DMS 273 treated with DMSO at 0.1 percent for 48 hours (cell line): ENCODE data around the gene IPCEF1.
"Not testable (repeated sequence)": the region's sequence is repeated elsewhere in the genome, so short reads cannot be mapped to it uniquely, and the experiment has no call there.

Experiments
- DNase-seq: peaks from one replicate; lab custom pipeline; 2025; lab: John Stamatoyannopoulos, UW

The IPCEF1 gene

GRCh38 chr6:154219250-154219649 is 137.4 kb downstream of the IPCEF1 start:
- DNase-seq = no peak

DNA sequence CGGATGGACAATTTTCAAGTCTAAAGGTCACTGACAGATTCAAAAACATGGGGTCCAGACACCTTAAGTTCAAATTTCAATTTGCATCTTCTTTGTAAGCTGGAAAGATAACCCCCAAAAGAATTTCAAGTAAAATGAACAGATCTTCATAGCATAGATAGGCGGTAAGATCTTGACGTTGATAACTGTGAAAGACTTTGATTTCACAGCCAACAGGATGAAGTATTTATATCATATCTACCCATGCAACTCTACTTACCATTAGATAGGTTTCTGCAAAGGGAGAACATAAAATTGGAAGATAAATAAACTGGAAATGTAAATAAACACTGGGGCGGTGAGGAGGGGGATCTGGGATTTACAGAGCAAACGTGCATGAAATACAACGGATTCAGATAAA is 137.8 kb downstream of the IPCEF1 start:
- no peak for DNase-seq

- no peak for DNase-seq
Observed at GRCh38 chr6:154218301-154218700, 138.3 kb downstream of the IPCEF1 start.

DNA sequence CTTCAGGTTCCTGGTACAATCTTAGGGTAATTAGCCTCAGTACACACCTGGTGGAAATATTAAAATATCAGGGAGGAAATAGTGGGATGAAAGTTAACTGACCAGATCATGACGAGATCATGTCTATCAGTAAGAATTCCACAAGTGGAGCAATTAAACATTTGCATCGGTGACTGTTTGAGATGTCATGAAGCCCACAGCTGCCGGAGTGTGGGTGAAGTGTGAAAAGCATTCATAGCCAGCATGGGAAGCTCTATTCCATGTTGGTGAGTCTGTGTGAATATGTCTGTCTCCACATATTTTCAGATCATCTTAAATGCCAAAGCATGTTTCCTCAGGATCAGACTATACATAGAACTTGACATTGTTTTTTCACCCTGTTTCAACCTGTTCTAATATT is 142.8 kb downstream of the IPCEF1 start:
- no peak for DNase-seq

- DNase-seq = no peak
Observed at GRCh38 chr6:154210678-154211077, 145.9 kb downstream of the IPCEF1 start.

DNA sequence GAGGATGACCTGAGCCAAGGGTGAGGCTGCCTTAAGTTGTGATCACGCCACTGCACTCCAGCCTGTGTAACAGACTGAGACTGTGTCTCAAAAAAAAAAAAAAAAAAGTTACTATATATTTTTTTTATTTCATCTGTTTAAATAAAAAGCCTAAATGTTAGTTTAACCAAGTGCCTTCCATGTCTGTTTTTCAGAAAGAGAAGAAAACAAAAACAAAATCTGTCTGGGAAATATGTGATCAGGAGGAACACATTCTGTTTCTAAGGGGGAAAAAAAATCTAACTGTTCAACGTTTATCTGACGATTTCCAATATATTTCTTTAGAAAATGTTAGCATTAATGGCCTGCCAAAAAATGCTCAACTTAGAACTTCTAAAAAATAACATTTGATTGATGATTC is 147.0 kb downstream of the IPCEF1 start:
- DNase-seq = no peak

- no peak for DNase-seq
Observed at GRCh38 chr6:154206996-154207395, 149.6 kb downstream of the IPCEF1 start.

DNA sequence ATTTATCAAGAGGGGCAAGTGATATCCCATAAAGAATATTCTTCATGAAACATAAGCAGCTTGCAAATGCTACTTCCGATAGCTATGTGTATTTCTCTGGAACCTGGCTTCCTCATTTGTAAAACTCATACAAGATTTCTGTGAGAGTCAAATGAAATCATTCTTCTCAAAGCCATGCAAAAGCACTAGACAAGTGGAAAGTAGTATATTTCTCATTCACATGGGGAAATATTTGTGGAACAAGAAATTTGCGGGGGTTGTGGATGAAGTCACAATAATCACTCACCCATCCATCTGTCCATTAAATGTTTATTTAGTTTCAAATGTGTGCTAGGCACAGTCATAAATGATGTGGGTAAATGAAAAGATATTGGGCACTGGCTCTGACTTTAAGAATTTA is 150.5 kb downstream of the IPCEF1 start:
- no peak for DNase-seq

DNA sequence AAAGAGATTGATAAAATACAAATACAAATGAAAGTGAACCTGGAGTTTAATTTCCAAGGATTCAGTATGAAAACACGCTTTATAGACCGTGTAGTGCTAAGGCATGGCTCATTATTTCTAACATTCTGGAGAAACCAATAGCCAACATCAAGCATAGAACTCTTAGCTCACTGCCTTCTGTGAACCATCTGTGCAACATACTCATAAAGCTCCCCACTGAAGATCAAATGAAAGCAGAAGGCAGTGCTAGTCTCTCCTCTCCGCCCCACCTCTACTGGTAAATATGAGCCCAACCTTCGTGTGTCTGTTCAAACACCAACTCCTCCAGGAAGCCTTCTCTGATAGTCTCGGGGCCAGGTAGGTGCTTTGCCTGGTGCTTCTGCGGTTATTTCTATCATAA is 153.6 kb downstream of the IPCEF1 start:
- DNase-seq = no peak

DNA sequence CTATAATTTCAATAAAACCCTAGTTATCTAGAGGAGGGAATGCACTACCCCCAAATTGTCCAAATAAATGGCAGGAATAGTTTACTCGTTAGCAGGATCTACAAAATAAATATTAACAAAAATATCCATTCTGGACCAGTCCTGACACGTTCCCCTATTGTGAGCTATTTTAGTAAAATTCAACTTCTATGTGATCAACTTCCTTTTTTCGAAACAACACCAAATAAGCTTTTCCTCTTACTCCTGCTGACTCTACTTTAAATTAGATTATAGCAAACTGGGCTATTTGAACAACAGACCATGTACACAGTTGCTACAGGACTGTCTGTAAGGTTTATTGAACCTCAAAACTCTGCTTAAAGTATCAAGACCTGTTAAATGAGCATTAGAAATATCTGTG is 154.3 kb downstream of the IPCEF1 start:
- DNase-seq = no peak

GRCh38 chr6:154201688-154202087 is 154.9 kb downstream of the IPCEF1 start:
- not testable (repeated sequence) for DNase-seq

- no peak for DNase-seq
Observed at GRCh38 chr6:154197196-154197860, 159.3 kb downstream of the IPCEF1 start.

DNA sequence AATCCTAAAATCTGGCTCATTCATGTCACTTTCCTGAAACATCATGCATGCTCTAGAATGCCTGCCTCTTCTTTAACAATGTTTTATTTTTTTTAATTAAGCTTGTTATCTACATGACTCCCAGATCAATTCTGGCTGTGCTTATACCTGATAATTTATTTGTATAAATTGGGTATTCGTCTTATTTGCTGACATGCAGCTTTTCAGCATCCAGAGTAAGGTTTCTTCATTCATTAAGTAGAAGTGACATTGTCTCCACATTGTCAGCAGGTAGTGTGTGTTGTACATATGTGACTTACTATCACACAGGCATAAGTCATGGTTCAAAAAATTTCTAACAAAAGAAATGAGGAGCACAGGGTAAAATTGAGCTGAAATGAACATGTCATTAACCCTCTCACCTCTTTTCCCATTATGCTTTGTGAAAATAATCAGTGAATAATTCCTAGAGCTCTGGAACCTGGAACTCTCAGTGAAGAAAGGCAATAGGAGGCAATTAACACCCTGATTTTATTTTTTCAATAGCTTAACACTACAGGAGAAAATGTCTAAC is 160.2 kb downstream of the IPCEF1 start:
- DNase-seq = no peak

- DNase-seq = no peak
Observed at GRCh38 chr6:154187714-154188113, 168.9 kb downstream of the IPCEF1 start.

DNA sequence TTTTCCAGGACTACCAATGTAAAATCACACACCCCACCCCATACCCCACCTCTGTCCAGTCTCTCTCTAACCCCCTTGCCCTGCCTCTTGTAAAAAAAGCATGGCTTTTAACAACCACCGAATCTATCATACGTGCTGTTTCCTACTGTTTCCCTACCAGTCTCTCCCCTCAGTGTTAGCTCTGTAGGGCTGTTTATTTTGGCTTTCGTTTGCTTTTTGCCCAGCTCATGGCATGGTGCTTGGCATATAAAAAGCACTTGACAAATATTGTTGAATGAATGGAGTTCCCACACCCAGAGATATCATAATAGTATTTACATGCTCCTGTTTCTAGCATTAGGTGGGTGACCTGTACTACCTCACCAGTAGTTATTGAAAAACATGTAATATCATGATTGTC is 169.4 kb downstream of the IPCEF1 start:
- no peak for DNase-seq

DNA sequence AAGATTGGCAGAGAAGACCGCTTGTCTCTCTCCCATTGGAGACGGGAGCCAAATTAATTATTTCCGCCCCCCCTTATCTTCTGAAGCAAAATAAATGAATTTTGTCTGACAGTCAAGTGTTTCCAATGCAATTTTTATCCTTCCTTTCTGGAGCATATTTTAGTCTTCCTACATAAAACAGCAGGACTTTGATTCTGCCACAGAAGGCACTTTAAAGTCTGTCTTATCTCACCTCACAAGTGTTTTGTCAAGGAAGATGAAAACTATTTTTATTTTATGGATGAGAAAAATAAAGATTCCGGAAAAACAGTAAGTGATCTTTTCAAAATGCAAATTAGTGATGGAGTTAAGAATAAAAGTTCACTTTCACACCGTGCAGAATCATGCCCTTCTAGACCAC is 177.2 kb downstream of the IPCEF1 start:
- DNase-seq = no peak

DNA sequence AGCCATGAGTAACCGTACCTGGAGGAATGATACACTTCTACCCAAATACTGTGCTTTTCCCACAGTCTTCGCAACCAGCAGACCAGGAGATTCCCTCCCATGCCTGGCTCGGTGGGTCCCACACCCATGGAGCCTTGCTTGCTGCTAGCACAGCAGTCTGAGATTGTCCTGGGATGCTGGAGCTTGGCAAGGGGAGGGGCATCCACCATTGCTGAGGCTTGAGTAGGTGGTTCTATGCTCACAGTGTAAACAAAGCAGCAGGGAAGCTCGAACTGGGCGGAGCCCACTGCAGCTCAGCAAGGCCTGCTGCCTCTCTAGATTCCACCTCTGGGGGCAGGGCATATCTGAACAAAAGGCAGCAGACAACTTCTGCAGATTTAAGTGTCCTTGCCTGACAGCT is 184.2 kb downstream of the IPCEF1 start:
- DNase-seq = not testable (repeated sequence)

GRCh38 chr6:154170106-154170505 is 186.5 kb downstream of the IPCEF1 start:
- DNase-seq = no peak

GRCh38 chr6:154169193-154169847 is 187.3 kb downstream of the IPCEF1 start:
- no peak for DNase-seq

GRCh38 chr6:154167126-154167525 is 189.5 kb downstream of the IPCEF1 start:
- DNase-seq = no peak

DNA sequence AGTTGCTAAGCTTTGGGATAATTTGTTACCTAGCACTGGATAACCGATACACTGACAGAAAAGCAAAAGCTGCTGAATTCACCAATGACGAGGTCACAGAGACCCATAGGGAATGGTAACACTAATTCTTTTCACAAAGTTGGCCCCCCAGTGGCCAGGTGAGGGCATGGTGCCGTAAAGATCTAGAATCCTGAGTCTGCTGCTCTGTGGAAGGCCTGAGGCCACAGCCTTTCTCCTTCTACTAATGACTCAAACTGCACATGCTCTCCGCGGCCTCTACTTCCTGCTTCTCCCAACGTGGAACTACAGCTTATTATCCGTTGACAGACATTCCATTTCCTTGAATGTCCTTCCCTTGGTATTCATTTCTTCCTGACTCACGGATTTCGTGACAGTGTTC is 190.5 kb downstream of the IPCEF1 start:
- DNase-seq = no peak

DNA sequence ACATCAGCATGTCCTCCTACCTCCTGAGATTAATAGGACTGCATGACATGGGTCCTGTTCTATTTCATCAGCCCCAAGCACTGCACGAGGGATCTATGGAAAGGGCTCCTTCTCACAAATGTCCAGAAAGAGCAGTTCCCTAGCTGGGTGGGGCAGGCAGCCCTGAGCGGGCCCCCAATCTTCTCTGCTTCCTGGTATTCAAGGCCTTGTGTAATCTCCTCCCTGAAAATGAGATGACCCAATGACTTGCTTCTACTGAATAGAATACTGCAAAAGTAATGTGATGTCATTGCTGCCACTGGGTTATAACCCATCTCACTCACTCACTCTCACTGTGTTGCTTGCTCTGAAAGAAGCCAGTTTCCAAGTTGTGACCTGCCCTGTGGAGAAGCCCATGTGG is 191.1 kb downstream of the IPCEF1 start:
- no peak for DNase-seq

- DNase-seq = no peak
Observed at GRCh38 chr6:154164397-154164796, 192.2 kb downstream of the IPCEF1 start.

DNA sequence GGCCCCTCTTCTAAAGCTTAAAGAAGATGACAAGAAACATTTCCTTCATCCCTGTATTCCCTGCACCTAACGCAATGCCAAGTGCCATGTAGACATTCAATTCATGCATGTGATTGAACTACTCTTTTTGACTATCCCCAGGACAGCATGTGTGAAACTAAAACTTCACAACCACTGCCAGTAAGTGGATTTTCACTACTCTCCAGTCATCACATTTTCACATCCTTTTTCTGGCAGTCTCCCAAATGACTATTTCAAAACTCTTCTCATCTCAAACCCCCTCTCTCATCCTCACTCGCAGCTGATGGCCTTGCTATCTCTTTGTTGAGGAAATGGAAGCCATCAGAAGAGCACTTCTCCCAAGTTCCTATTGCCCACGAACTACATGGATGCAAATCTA is 194.9 kb downstream of the IPCEF1 start:
- no peak for DNase-seq
